PC-3 (cell line): ENCODE data around the gene NDUFA3. TPM values are rescaled to one million over a fixed set of nuclear protein-coding genes. Genes with fewer than 3 reads are reported as not detected.

Experiments
- ATAC-seq: fragments of 200-7000 bp; cut with Tn5 transposase; 2 replicates; pipeline ENCODE4 v1.9.1; 2020; ENCODE audit warnings: mild to moderate bottlenecking, moderate library complexity
- BruUV-seq: library from RNA; stranded (reverse); fragments of 400-500 nt; replicated peaks from 2 replicates; lab custom pipeline; 2021; lab: Mats Ljungman, UMichigan
- CTCF ChIA-PET: fragments of 300-600 bp; sonication (Branson Sonifier 250); formaldehyde crosslinking; loops from one replicate; lab custom pipeline; 2022; ENCODE audit warnings: antibody characterized with exemption; lab: Charles Lee
- POLR2A ChIA-PET: fragments of 300-600 bp; sonication (Branson Sonifier 250); formaldehyde crosslinking; loops from one replicate; lab custom pipeline; 2022; ENCODE audit warnings: antibody characterized with exemption; ENCODE audit not compliant: unreplicated experiment; lab: Charles Lee
- DNase-seq: peaks from one replicate; pipeline ENCODE4 v3.0.0-alpha.2; 2015
- H2AFZ ChIP-seq: fragments of 300-600 bp; sonication (generic); 2 replicates; pipeline ENCODE4 v1.6.0; 2016; ENCODE audit warnings: antibody characterized with exemption, low read length
- H3F3A ChIP-seq: fragments of 300-600 bp; sonication (generic); one replicate; pipeline ENCODE4 v1.6.0; 2017; ENCODE audit warnings: antibody characterized with exemption, low read length, control low read depth, mild to moderate bottlenecking; ENCODE audit not compliant: unreplicated experiment
- H3K27ac ChIP-seq: fragments of 300-600 bp; sonication (generic); 2 replicates; pipeline ENCODE4 v1.5.1; 2016; ENCODE audit warnings: mild to moderate bottlenecking, low read length
- H3K27me3 ChIP-seq: fragments of 300-600 bp; sonication (generic); 2 replicates; pipeline ENCODE4 v1.6.1; 2016; ENCODE audit warnings: low read length, mixed read lengths
- H3K36me3 ChIP-seq: fragments of 300-600 bp; sonication (generic); 2 replicates; pipeline ENCODE4 v1.6.1; 2016; ENCODE audit warnings: low read depth, mixed run types, low read length, mixed read lengths
- H3K4me1 ChIP-seq: fragments of 300-600 bp; sonication (generic); 2 replicates; pipeline ENCODE4 v1.5.1; 2016; ENCODE audit warnings: low read length; ENCODE audit not compliant: insufficient read depth
- H3K4me2 ChIP-seq: fragments of 300-600 bp; sonication (generic); 2 replicates; pipeline ENCODE4 v1.6.0; 2016; ENCODE audit warnings: low read length
- H3K4me3 ChIP-seq: fragments of 300-600 bp; sonication (generic); 2 replicates; pipeline ENCODE4 v1.5.1; 2016; ENCODE audit warnings: mild to moderate bottlenecking, low read length, mixed read lengths
- H3K79me2 ChIP-seq: fragments of 300-600 bp; sonication (generic); 2 replicates; pipeline ENCODE4 v1.6.1; 2017; ENCODE audit warnings: low read length, mixed read lengths
- H3K9ac ChIP-seq: fragments of 300-600 bp; sonication (generic); 2 replicates; pipeline ENCODE4 v1.6.0; 2016; ENCODE audit warnings: mild to moderate bottlenecking, low read length
- H3K9me2 ChIP-seq: fragments of 300-600 bp; sonication (generic); replicated peaks from 2 replicates; pipeline ENCODE4 v1.6.1; 2016; ENCODE audit warnings: mixed run types, low read length, mixed read lengths
- H3K9me3 ChIP-seq: fragments of 300-600 bp; sonication (generic); 2 replicates; pipeline ENCODE4 v1.6.1; 2016; ENCODE audit warnings: low read length, mixed read lengths
- H4K20me1 ChIP-seq: fragments of 300-600 bp; sonication (generic); 2 replicates; pipeline ENCODE4 v1.6.1; 2016; ENCODE audit warnings: low read length, mixed read lengths
- CTCF ChIP-seq: fragments of 300-600 bp; sonication (generic); conservative IDR thresholded peaks from 2 replicates; pipeline ENCODE4 v1.5.1; 2017; ENCODE audit warnings: antibody characterized with exemption, low read depth, mild to moderate bottlenecking, low read length
- EZH2 ChIP-seq: fragments of 300-600 bp; sonication (generic); IDR thresholded peaks from one replicate; pipeline ENCODE4 v1.6.1; 2017; ENCODE audit warnings: antibody characterized with exemption, mild to moderate bottlenecking, low read length; ENCODE audit not compliant: unreplicated experiment
- EZH2phosphoT487 ChIP-seq: fragments of 300-600 bp; sonication (generic); IDR thresholded peaks from 2 replicates; pipeline ENCODE4 v1.6.1; 2018; ENCODE audit warnings: mild to moderate bottlenecking, antibody characterized with exemption, low read length, borderline replicate concordance
- intact Hi-C: fragments of 100-400 bp; cut with micrococcal nuclease; formaldehyde crosslinking; loops from 2 replicates; pipeline ENCODE4 v1.9.0; 2023
- total RNA-seq: library from RNA; depleted of rRNA; stranded (reverse); fragments of >200 nt; gene quantifications from 2 replicates; pipeline ENCODE4 v1.2.3, GENCODE V29; 2014

Gene NDUFA3
- total RNA-seq, 1 experiment from 2014 or later, result 138 TPM

DNA sequence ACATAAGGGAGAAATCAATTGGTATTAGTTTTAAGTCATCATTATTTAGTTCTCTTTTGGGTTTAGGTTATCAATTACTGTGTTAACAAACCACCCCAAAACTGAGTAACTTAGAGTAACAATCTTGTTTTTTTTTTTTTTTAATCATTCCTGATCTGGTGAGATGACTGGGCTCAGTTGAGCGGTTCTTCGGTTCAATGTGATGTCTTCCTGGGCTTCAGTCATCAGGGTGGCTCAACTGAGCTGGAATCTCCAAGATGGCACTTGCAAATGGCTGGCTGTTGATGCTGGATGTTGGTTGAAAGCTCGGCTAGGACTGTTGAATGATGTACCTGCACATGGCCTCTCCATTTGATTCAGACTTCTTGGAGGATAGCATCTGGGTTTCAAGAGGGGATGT, 18.2 kb upstream of the NDUFA3 start:
- Histone ChIP-seq H3K36me3 (no peaks in the 10 kb centered on the region), H3K27me3 (0 out of 2 replicates have a peak, but pooled peaks cover 3% of the 10 kb centered on the region), H3F3A (no peaks in the 10 kb centered on the region), H4K20me1 (no peaks in the 10 kb centered on the region), H3K27ac (no peak overlapping the region), H2AFZ (no peak overlapping the region), H3K4me3 (no peak overlapping the region), H3K4me1 (no peaks in the 10 kb centered on the region), H3K4me2 (no peak overlapping the region), H3K9me2 (no peaks in the 10 kb centered on the region), H3K79me2 (no peaks in the 10 kb centered on the region), H3K9me3 (peaks cover 6% of the 10 kb centered on the region; the same call in 1 of the 2 replicates), H3K9ac (no peak overlapping the region)
- intact Hi-C loops, result no loop called here
- no peak for ATAC-seq
- CTCF ChIA-PET, result no interaction called here
- no peak for TF ChIP-seq EZH2
- TF ChIP-seq EZH2phosphoT487, result no peak
- no peak for TF ChIP-seq CTCF
- POLR2A ChIA-PET, result no interaction called here
- no TSS peak for BruUV-seq
- DNase-seq, result no peak

DNA sequence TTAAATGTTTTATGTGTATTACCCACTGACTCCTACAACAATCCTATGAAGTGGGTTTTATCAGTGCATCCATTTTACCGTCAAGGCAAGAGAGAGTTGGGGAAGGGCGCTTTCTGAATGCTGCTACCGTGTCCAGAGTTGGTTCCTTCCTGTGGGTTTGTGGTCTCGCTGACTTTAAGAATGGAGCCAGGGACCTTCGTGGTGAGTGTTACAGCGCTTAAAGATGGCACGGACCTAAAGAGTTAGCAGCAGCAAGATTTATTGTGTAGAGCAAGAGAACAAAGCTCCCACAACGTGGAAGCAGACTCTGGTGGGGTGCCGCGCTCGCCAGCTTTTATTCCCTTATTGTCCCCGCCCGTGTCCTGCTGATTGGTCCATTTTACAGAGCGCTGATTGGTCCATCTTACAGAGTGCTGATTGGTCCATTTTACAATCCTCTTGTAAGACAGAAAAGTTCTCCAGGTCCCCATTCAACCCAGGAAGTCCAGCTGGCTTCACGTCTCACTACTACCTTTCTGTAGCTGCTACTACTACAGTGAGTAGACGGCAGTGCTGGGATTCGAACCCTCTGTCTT, 8.1 kb upstream of the NDUFA3 start:
- Histone ChIP-seq H3K4me2 (no peak overlapping the region), H3K27ac (no peak overlapping the region), H3K79me2 (no peaks in the 10 kb centered on the region), H3K9me3 (no peaks in the 10 kb centered on the region), H3K4me3 (no peak overlapping the region), H3K27me3 (no peaks in the 10 kb centered on the region), H3K9me2 (no peaks in the 10 kb centered on the region), H4K20me1 (no peaks in the 10 kb centered on the region), H3K9ac (no peak overlapping the region), H2AFZ (no peak overlapping the region), H3K36me3 (no peaks in the 10 kb centered on the region), H3F3A (no peaks in the 10 kb centered on the region), H3K4me1 (peaks cover 8% of the 10 kb centered on the region)
- POLR2A ChIA-PET, result no interaction called here
- DNase-seq, result no peak
- BruUV-seq, result no TSS peak
- intact Hi-C loops, result loop anchor here (10.0 kb wide), 2 partner anchors 250 to 290 kb away; no protein-coding TSS in a partner anchor
- ATAC-seq, result no peak
- TF ChIP-seq CTCF, result no peak
- no peak for TF ChIP-seq EZH2phosphoT487
- no peak for TF ChIP-seq EZH2
- CTCF ChIA-PET, result no interaction called here
